Measurements from ENCODE around the gene GRB14.

The GRB14 gene

DNA sequence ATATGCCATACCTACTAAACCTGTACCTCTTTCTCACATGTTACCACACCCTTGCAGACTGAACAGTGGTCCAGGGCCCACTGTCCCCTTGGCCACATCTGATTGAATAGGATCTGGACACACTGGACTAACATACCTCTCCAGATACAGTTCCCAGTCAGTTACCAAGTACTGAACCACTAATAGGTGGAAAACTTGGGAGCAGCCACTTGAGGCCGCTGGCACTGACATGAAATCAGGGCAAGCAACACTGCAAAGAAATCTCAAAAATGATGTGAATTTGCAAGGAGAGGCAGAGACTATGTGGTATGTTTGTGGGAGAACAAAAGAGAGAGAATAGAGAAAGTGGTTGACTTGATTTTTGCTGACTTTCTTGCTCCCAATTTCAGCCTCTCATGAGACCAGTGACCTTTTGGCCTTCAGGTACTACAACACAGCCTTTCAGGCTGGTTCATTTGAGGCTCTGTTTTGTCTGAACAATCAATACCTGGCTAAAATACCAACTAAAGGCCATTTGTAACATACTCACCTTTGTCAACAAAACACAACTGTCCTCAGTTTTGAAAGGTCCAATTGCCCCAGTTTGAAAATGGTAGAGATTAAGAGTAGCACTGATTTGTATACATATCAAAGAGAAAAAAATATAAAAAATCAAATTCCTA lies 7.8 kb downstream of the GRB14 start:
- no peak for DNase-seq

DNA sequence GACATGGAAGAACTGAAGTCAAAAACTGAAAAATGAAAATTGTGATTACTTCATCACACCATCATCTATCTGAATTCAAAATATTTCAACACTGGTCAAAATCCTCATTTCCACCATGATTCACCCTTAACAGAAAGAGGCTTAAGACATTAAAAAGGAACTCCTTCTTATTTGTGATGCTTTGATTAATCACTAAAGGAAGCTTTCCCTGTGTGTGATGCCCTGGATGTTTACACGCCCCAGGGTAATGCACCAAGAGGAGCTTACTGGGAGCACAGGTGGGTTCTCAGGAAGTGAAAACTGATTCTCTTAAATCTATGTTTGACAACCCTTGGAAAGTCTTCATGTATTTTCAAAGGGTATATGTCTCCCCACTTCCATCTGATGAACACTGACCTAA lies 11.5 kb downstream of the GRB14 start:
- no peak for DNase-seq

DNA sequence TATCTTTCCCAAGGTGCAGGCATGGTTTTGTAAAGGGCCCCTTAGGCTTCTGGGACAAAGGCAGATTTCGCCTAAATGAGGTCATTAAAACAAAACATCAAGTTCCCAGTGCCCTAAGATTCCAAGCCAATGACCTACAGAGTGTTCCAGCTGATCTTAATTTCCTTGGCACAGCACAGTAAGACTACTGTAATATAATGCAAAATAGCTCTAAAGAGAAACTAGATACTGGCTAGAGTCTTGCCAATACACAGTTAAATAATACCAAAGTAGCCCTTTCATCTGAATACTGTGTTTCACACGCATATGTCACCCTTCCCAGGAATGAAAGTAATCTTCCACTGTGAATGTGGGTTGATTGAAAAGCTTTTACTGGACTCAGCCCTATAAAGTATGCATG lies 14.7 kb downstream of the GRB14 start:
- no peak for DNase-seq

DNA sequence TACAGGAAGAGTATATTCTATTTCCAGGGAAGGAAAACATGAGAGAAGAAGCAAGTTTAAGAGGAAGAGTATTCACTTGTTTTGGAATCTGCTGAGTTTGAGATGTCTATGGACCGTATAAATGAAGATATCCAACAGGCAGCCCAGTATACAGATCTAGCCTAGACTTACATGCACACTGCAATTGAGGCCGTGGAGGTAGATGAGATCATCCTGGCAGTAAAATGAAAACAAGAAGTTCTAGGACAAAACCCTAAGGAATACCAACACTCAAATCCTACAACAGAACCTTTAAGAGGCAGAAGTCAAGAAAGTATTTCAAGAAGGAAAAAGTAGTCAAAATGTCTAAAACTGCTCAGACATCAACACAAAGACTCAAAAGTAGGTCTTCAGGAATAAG lies 16.0 kb downstream of the GRB14 start:
- no peak for DNase-seq

DNA sequence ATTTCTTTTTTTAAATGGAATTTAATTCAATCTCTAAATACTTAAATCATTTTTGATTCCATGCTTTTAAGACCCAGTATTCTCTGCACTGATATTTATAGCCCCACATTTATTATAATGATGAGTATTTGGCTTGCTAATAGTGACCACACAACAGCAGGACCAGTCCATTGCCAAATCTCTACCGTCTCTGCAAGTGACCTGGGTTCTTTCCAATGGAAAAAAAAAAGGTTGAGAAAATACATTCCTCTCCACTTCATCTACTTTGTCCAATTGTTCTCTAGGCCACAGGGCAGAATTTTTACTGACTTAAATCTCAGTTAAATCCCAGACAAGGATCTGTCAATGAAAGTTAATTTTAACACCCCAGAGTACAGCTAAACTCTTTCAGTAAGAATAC lies 20.5 kb downstream of the GRB14 start:
- DNase-seq = no peak

DNA sequence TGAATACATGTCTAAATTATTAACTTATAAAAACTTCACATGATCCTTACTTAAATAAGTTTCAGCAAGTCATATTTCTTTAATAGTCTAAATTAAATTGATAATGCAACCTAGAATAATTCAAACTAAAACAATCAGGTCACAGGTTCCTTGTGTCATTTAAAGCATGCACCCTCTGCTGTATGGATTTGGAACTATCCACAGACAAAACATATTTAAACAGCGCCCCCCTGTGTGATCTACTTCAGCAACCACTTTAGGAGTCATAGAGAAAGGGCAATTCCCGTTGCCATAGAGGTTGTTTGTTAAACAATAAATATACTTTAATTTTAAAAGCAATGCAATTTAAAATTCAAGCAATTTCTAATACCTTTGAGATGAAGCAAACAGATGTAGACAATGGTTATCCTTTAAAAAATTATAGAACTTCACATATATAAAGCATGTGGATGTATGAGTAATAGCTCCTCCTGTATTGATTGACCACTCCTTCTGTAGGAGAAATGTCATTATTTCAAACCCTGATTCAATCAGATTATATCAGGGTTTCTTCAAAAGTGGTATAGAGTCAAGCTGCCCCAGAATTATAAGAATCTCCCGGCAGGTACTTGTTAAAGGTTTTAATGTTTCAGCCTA lies 21.2 kb downstream of the GRB14 start:
- peak; percentile 5 for DNase-seq

DNA sequence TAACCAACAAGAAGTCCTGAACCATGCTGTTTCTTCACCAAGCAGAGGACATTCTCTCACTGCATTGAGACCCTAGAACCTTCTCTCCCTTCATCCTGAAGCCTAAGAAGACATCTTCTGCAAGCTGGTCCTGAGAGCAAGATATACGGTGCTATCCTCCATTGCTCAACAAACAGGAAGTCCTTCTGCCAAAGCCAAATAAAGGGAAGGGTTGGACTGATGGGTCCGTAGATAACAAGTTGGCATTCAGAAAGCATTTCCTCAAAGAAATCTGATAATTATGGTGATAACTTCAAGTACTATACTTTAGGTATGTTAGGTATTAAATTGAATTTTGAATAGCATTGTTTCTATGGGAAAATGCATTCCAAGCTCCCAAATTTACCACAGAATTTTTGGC lies 23.3 kb downstream of the GRB14 start:
- DNase-seq = no peak

DNA sequence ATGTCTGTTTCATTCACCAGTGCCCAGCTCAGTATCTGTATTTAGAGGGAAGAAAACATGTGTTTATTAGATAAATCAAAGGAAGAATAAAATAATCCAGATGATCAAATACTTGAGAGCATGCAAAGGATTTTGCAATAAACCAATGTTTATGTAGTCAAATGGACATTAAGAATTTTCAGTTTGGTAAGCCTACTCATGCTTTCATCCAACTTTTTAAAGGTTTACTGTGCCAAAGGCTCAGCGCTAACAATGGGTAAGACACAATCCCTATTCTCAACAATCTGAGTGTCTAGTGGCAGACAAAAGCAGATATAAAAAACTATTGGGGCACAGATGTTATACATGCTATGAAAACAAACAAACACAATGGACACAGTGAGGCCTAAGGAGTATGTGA lies 26.3 kb downstream of the GRB14 start:
- no peak for DNase-seq

DNA sequence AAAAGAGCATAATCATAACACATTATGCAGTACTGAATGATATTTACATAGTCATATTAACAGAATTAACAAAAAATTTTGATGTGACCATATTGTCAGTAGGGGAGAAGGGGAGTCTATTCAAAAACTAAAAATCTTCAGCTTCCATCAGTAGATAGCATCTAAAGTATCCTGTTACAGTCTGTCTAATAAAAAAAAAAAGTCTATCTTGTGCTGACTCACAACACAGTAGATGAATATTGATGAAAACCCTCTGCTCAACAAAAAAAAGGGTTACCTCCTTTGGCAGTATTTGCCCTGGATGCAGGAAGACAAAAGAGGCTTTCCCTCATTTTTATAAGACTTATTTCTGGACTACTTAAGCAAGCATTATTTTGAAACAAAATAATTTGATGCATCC lies 27.3 kb downstream of the GRB14 start:
- no peak for DNase-seq

DNA sequence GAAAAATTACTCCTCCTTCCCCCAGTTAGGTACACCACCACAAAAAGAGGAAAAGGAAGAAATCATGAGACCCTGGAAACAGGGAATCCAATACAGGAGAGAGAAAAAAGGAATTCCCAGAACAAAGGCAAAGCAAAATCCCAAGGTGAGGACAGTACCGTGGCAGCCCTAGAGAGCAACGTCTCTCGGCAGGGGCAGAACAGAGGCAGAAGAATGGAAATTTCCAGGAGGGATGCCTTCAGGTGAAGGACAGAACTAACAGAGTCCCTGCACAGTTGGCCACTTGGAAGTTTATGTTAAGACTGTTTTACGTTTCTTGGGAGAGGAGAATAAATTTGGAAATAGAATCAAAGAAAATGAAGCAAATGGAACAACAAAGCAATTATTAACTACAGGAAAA lies 27.7 kb downstream of the GRB14 start:
- DNase-seq = no peak

DNA sequence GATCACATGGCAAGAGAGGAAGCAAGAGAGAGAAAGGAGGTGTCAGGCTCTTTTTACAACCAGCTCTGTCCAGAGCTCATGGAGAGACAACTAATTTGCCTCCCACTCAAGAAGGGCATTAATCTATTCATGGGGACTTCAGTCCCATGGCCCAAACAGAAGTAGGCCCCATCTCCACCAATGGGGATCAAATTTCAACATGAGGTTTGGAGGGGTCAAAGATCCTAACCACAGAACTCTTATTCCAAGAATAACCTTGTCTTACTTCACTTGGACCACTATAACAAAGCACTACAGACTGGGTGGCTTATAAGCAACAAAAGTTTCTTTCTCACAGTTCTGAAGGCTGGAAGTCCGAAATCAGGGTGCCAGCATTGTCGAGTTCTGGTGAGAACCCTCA lies 31.8 kb downstream of the GRB14 start:
- no peak for DNase-seq

DNA sequence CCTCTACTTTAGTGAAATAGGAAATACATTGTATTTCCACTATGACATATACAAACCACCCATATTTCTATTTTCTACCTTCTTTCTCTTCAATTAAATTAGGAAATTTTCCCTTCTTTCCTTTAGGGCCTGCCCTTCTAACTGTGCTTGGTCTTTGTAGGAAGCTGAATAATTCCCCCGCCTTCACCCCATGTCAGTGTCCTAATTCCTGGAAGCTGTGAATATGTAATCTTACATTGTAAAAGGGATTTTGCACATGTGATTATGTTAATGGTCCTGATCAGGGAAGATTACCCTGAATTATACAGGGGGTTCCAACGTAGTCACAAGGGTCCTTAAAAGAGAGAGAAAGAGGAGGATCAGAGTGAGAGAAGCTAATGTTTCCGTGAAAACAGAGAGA lies 40.2 kb downstream of the GRB14 start:
- no peak for DNase-seq

DNA sequence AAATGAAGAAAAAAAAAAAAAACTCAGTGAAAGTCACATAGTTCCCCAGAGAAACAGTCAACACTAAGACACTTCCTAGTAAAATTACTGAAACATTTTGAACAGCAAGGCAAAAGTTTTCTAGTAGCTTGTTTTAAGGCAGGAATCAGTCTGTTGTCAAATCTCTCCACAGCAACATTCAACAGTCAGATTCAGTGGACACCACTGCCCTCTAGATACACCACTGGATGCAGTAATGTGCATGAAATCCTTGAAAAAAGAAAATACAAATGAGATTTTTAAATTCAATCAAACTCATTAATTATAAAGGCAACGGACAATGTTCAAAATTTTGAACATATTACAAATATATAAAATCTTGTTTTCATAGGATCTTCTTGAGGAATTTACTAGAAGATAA lies 46.4 kb downstream of the GRB14 start:
- DNase-seq = no peak

DNA sequence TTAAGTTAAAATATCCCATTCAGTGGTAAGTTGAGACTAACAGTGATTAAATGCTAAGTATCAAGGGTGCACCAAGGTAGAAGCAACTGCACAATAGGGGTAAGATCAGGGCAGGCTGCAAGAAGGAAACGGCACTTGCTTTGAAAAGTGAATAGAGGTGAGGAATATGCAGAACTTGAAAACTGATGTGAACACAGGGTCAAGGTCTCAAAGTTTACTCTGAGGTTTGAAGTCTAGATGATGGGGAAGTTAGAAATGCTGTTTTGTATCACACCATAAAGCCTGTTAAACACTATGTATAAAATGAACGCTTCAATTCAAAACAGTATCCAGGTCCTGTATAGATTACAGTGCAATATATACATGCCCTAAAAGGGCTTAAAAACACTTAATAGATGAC lies 50.8 kb downstream of the GRB14 start:
- DNase-seq = no peak

DNA sequence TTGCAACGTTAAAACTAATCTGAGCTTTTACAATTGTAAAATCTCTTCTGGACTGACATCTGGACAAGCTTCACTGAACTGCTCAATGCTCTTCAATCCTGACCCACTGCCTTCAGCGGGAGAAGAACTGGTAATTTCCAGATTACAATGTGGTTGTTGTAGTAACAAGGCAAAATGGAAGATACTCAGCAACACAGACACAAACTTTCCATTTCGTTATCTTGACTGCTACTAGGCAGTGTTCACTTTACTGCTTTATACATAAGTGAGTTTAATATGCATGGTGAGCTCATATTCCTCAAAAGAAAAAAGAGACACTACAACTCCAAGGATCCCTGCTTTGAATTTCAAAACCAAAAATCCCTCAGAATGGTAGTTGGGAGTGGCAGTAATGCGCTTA lies 51.9 kb downstream of the GRB14 start:
- DNase-seq = no peak

DNA sequence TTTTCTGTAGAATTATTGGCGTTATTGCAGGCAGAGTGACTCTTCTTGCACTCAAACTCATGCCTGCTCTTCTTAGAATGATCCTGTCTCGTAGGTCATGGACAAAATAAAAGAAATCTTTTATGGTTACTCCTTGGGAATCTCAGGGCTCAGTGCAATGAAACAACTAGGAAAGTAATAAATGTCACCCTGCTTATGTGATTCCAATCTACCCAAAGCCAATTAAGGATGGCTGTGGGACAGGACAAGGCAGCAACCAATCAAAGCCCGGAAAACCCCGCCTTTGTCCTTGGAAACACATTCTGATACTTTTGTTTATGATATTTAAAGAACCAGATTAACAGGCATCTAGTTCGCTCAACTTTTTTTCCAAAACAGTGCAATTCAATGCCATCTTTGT lies 53.0 kb downstream of the GRB14 start:
- no peak for DNase-seq

DNA sequence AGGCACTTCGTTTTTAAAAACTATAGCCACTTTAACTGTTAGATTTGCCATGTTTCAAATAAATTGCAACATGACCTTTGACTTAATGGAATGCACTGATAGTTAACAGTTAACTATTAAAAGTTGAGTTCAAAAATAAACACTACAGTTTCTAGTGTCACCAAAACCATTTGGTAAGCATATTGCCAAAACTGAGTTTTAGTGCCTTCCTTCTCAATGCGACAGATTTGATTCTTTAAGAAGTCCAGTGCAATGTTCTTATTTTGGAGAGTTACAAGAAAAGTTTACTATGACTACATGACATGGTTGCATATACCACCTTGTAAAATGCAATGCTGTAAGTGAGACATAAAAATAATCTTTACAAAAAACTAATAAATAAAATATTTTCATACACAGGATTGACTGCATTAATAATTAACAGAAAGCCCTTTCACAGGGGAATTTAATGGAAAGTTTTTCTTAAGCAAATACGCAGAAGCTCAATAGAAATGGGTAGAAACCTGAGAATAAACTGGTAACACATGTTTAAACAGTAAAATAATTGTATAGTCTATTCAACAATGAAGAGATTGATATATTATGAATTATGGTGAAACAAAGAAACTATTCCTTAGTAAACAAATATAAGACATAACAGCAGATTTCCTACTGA lies 53.8 kb downstream of the GRB14 start:
- no peak for DNase-seq

DNA sequence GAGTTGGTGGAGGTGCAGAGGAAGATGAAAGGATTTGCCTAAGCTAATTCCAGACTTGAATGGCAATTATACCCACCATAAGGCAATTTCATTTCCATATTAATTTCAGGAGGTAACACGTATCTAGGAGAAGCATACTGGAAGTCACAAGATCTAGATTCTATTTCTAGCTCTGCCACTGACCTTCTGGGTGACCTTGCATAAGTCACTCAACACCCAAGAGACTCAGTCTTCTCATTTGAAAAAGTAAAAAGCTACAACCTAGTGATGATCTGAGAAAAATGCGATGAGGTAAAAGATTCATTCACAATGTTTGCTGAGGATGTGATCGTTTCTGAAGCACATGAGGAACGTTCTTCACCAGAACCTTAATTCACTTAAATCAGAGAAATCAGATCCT lies 55.9 kb downstream of the GRB14 start:
- DNase-seq = no peak

DNA sequence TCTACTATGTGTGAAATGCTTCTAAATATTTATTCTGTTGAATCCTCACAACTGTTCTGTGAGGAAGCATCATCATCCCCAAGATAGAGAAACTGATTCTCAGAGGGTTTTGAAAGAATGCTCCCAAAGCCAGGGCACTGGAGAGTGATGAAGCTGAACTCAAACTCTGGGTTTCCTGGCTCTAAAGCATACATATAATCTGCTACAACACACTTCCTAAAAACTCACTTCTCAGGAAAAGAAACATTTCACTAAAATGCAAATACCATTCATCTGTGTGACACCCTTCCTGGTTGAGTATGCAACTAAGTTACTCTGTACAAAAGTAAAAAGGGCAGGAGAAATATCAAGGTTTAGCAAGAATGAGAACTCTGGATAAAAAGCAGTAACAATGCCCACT lies 58.6 kb downstream of the GRB14 start:
- no peak for DNase-seq

DNA sequence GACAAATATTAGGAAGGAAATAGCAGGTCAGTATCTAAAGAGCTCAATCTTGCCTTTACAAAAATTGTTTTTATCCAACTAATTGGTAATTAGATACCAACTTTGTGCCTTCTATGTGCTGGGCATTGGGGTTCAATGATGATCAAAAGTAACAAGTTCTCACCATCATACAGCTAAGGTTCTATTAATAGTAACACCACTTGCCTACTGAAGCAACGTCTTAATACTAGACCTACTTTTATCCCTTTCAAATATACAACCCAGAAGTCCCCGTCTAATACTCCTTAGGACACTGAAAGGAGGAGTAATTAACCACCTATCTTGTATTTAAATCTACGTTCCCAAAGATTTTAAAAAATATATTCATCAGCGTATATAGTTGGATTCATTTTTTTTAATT lies 59.3 kb downstream of the GRB14 start:
- no peak for DNase-seq

DNA sequence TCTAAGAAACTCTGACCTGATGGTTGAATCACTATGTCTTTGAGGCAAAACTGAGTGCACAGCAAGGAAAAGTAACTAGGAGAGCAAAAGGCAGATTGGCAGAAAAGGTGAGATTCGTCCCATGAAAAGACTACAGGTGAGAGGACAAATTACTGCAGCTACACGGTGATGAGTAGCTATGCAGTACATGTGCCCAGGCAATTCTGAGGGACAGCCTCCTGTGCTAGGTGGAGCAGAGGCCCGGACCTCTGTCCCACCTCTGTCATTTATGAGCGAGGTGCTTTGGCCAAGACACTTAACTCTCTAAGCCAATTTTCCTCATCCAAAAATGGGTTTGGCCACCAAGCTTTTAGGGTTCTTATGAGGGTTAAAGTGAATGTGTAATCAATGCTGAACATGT lies 59.9 kb downstream of the GRB14 start:
- DNase-seq = no peak

DNA sequence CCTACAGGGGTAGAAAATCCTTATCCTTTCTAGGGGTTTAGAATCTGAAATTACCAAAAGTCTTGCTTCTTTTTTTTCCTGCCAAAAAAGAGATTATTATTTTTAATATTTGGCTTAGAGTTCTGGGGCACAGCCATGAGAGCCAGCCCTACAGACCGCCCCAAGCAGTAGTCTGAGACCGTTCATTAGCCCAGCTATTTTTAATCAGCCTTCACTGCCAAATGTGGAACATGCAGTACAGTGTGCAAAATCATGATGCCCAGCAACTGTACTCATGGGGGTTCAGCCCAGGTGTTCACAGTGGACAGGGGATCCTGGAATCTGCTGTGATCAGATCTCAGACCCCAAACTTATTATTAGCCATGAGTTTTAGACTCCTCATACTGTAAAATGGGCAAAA lies 60.4 kb downstream of the GRB14 start:
- no peak for DNase-seq

DNA sequence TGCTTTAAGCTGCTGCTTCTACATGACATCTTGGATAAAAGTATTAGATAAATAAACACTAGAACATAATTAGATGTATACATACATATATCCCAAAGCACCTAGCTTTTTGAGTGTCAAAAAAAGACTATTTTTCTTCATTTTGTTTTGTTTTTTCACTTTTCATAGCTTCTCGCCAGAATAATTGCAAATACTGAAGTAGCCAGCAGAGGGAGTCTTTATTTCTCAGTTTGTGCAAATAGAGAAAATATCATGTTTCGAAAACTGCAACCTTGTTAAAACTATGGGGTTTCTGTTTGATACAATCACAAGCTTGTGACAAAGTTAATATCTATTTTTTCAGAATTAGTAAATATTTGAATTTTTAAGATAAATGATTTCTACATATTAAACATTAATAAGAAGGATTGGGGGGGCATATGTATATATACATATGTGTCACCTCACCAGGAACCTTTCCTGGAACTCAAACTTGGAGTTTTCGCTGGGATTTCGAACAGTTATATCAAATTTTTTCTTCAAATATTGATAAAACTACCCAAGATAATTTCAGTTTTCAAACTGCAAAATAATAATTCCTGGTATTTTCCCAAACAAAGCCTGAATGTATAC lies 61.0 kb downstream of the GRB14 start:
- DNase-seq = no peak

DNA sequence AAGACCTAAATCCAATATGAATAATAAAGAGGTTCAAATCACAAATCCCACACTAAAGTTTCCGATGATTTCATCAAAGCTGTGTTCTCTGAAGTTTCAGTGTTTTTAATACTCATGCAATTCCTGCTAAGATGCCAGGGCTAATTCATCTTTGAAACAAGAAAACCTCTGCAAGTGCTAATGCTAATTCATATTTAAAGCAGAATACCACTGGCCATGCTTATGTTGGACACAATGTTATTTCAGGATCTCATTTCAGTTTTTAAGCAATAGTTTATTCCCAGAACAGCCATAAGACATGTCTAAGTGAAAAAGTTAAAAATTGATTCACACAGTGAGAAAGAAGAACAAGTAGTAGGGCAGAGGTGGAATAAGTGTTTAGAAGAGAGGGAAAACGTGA lies 62.8 kb downstream of the GRB14 start:
- no peak for DNase-seq

All from stimulated activated CD4-positive, alpha-beta T cell treated with anti-CD3 and anti-CD28 coated beads, Interleukin-15, amount 100 ng/mL, for 24 hours (primary cell).